NCI-H345 treated with DMSO at 0.1 percent for 48 hours (cell line): ENCODE results near the gene ZNF813.

ENCODE experiments used
- DNase-seq: peaks from one replicate; lab custom pipeline; 2025; ENCODE audit not compliant: unreplicated experiment; lab: John Stamatoyannopoulos, UW

ZNF813 gene

GRCh38 chr19:53519446-53519845, 51.9 kb downstream of the ZNF813 start:
- DNase-seq, result no peak

- DNase-seq, result no peak
These were observed 52.6 kb downstream of the ZNF813 start for GRCh38 chr19:53520163-53520546.

GRCh38 chr19:53520547-53521372, 53.2 kb downstream of the ZNF813 start:
- peak; percentile 87 for DNase-seq

- no peak for DNase-seq
These were observed 54.1 kb downstream of the ZNF813 start for GRCh38 chr19:53521373-53522202.

- DNase-seq, result no peak
These were observed 58.4 kb downstream of the ZNF813 start for GRCh38 chr19:53525922-53526321.

GRCh38 chr19:53530622-53531021, 63.1 kb downstream of the ZNF813 start:
- no peak for DNase-seq

GRCh38 chr19:53531457-53531856, 63.9 kb downstream of the ZNF813 start:
- DNase-seq, result no peak

- no peak for DNase-seq
These were observed 64.8 kb downstream of the ZNF813 start for GRCh38 chr19:53532362-53532761.

- DNase-seq, result no peak
These were observed 68.7 kb downstream of the ZNF813 start for GRCh38 chr19:53536225-53536548.

- DNase-seq, result peak; percentile 16
These were observed 69.6 kb downstream of the ZNF813 start for GRCh38 chr19:53537121-53537520.

- peak; percentile 56 for DNase-seq
These were observed 70.2 kb downstream of the ZNF813 start, which contains the start of gene ZNF331 for GRCh38 chr19:53537521-53538377. TSS of gene ZNF331 (plus strand) at chr19:53538145. CDS start at chr19:53569377, 31,232 bp downstream.

GRCh38 chr19:53538378-53539109, 71.0 kb downstream of the ZNF813 start:
- DNase-seq, result no peak

- DNase-seq, result no peak
These were observed 72.6 kb downstream of the ZNF813 start for GRCh38 chr19:53540091-53540490.

- no peak for DNase-seq
These were observed 74.4 kb downstream of the ZNF813 start for GRCh38 chr19:53541971-53542370.

GRCh38 chr19:53545271-53546065, 77.9 kb downstream of the ZNF813 start:
- DNase-seq, result no peak
